Measurements from ENCODE around the gene AADAC.
"Not testable (repeated sequence)": the region's sequence is repeated elsewhere in the genome, so short reads cannot be mapped to it uniquely, and the experiment has no call there.

AADAC gene

GRCh38 chr3:151856118-151856517, 42.2 kb downstream of the AADAC start:
- no peak for DNase-seq (ENCODE audit: low read depth)

GRCh38 chr3:151856641-151857040, 42.7 kb downstream of the AADAC start:
- DNase-seq (ENCODE audit: low read depth) = no peak

- DNase-seq (ENCODE audit: low read depth) = no peak
These were observed 45.3 kb downstream of the AADAC start for GRCh38 chr3:151859233-151859673.

- DNase-seq (ENCODE audit: low read depth) = no peak
These were observed 46.0 kb downstream of the AADAC start for GRCh38 chr3:151859905-151860304.

- no peak for DNase-seq (ENCODE audit: low read depth)
These were observed 49.7 kb downstream of the AADAC start for GRCh38 chr3:151863611-151864010.

GRCh38 chr3:151864423-151865101, 50.6 kb downstream of the AADAC start:
- peak; percentile 51 for DNase-seq (ENCODE audit: low read depth)

- no peak for DNase-seq (ENCODE audit: low read depth)
These were observed 52.9 kb downstream of the AADAC start for GRCh38 chr3:151866711-151867410.

- no peak for DNase-seq (ENCODE audit: low read depth)
These were observed 53.8 kb downstream of the AADAC start for GRCh38 chr3:151867666-151868065.

GRCh38 chr3:151869181-151869580, 55.3 kb downstream of the AADAC start:
- no peak for DNase-seq (ENCODE audit: low read depth)

GRCh38 chr3:151871639-151872468, 57.9 kb downstream of the AADAC start:
- DNase-seq (ENCODE audit: low read depth) = no peak

GRCh38 chr3:151873398-151873797, 59.5 kb downstream of the AADAC start, which contains the start of gene SUCNR1:
Gene SUCNR1 (plus strand): TSS chr3:151873643. CDS start chr3:151879893, 6,250 bp downstream.
- DNase-seq (ENCODE audit: low read depth) = no peak

GRCh38 chr3:151874079-151874478, 60.2 kb downstream of the AADAC start:
- not testable (repeated sequence) for DNase-seq (ENCODE audit: low read depth)

- no peak for DNase-seq (ENCODE audit: low read depth)
These were observed 61.8 kb downstream of the AADAC start for GRCh38 chr3:151875759-151876158.

GRCh38 chr3:151877269-151877668, 63.4 kb downstream of the AADAC start:
- DNase-seq (ENCODE audit: low read depth) = no peak
